ENCODE measurements around the gene SERPINA4.

The SERPINA4 gene

DNA sequence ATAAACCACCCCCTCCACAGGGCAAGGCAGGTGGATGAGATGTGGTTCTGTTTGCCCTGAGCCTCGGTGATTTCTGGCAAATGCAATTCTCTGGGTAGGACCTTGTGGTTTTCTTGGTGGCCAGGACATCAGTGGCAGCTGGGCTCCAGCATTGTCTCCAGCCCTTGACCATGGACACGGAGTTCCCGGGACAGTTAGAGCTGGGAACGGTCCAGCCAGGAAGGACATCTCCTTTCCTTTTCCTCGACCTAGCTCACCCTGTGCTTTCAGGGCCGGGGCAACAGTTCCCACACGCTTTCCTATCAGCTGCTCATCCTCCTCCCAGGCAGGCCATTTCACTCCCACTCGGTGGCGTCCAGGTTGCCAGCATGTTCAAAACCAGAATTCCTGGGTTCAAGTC, 9.2 kb downstream of the SERPINA4 start:
- no peak for TF ChIP-seq EGR1 (IDR thresholded peaks at IDR 0.05)

DNA sequence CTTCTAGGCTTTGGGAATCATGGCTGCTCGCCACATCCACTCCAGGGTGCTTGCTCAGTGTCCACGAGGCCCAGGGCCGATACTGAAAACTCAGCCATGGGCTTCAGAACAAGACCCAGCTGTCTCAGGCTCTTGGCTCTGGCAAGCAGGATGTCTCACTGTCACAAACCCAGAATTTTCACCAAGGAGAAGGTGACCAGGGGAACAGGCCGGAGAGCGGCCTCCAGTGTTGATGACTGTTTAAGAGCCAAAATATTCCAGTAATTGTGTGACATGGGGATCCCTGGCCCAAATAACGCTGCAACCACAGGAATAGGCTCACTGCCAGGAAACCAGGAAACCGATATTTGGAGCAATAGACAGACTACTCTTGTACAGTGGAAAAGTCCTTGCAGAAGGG, 10.2 kb downstream of the SERPINA4 start:
- TF ChIP-seq ZBTB7A (IDR thresholded peaks at IDR 0.05; ENCODE audit: low read depth) (no peak), EP300 (IDR thresholded peaks at IDR 0.05; ENCODE audit: borderline replicate concordance) (no peak), RAD21 (IDR thresholded peaks at IDR 0.05; ENCODE audit: low read depth) (no peak), TCF12 (IDR thresholded peaks at IDR 0.05; ENCODE audit: low read depth) (no peak), TAF1 (IDR thresholded peaks at IDR 0.05; ENCODE audit: low read depth) (no peak), NFIC (IDR thresholded peaks at IDR 0.05) (no peak), EGR1 (IDR thresholded peaks at IDR 0.05) (no peak), CEBPB (IDR thresholded peaks at IDR 0.05) (no peak), CREB1 (IDR thresholded peaks at IDR 0.05; ENCODE audit: low read depth) (no peak), TEAD4 (IDR thresholded peaks at IDR 0.05) (no peak), YY1 (IDR thresholded peaks at IDR 0.05; ENCODE audit: low read depth) (no peak), FOXM1 (IDR thresholded peaks at IDR 0.05; ENCODE audit: borderline replicate concordance, low read depth) (no peak)
- TF ChIP-seq, protein P1, sequence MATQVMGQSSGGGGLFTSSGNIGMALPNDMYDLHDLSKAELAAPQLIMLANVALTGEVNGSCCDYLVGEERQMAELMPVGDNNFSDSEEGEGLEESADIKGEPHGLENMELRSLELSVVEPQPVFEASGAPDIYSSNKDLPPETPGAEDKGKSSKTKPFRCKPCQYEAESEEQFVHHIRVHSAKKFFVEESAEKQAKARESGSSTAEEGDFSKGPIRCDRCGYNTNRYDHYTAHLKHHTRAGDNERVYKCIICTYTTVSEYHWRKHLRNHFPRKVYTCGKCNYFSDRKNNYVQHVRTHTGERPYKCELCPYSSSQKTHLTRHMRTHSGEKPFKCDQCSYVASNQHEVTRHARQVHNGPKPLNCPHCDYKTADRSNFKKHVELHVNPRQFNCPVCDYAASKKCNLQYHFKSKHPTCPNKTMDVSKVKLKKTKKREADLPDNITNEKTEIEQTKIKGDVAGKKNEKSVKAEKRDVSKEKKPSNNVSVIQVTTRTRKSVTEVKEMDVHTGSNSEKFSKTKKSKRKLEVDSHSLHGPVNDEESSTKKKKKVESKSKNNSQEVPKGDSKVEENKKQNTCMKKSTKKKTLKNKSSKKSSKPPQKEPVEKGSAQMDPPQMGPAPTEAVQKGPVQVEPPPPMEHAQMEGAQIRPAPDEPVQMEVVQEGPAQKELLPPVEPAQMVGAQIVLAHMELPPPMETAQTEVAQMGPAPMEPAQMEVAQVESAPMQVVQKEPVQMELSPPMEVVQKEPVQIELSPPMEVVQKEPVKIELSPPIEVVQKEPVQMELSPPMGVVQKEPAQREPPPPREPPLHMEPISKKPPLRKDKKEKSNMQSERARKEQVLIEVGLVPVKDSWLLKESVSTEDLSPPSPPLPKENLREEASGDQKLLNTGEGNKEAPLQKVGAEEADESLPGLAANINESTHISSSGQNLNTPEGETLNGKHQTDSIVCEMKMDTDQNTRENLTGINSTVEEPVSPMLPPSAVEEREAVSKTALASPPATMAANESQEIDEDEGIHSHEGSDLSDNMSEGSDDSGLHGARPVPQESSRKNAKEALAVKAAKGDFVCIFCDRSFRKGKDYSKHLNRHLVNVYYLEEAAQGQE (IDR thresholded peaks at IDR 0.05; ENCODE audit: low read depth), result no peak
- TF ChIP-seq, protein P2, sequence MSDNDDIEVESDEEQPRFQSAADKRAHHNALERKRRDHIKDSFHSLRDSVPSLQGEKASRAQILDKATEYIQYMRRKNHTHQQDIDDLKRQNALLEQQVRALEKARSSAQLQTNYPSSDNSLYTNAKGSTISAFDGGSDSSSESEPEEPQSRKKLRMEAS (IDR thresholded peaks at IDR 0.05), result no peak
- TF ChIP-seq, protein P3, sequence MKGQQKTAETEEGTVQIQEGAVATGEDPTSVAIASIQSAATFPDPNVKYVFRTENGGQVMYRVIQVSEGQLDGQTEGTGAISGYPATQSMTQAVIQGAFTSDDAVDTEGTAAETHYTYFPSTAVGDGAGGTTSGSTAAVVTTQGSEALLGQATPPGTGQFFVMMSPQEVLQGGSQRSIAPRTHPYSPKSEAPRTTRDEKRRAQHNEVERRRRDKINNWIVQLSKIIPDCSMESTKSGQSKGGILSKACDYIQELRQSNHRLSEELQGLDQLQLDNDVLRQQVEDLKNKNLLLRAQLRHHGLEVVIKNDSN (IDR thresholded peaks at IDR 0.05), result no peak

DNA sequence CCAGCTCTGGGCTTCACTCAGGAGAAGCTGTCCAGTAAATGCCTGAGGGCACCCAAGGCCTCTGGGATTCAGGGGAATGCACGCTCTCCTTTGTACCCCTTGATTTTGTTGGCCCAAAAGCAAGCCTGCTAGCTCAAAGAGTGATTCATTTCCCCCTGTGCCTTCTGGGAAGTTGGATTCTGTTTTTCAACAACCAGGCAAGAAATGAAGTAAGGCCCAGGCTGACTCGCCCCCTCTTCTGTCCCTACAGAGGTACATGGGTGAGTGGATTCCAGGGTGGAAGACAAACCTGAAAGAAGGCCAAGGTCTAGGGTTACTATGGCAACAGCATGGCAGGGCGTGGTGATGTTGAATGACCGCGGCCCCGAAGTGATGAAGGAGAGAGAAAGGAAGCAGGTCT, 10.7 kb downstream of the SERPINA4 start:
- no peak for TF ChIP-seq TAF1 (IDR thresholded peaks at IDR 0.05; ENCODE audit: low read depth)
- TF ChIP-seq, protein P3 (IDR thresholded peaks at IDR 0.05), result no peak
- TF ChIP-seq TCF12 (IDR thresholded peaks at IDR 0.05; ENCODE audit: low read depth), result no peak
- no peak for TF ChIP-seq ZBTB7A (IDR thresholded peaks at IDR 0.05; ENCODE audit: low read depth)
- TF ChIP-seq, protein P1 (IDR thresholded peaks at IDR 0.05; ENCODE audit: low read depth), result no peak
- TF ChIP-seq TEAD4 (IDR thresholded peaks at IDR 0.05), result no peak
- TF ChIP-seq EP300 (IDR thresholded peaks at IDR 0.05; ENCODE audit: borderline replicate concordance), result no peak
- TF ChIP-seq, protein P2 (IDR thresholded peaks at IDR 0.05), result no peak
- TF ChIP-seq FOXM1 (IDR thresholded peaks at IDR 0.05; ENCODE audit: borderline replicate concordance, low read depth), result no peak
- TF ChIP-seq CEBPB (IDR thresholded peaks at IDR 0.05), result no peak
- no peak for TF ChIP-seq CREB1 (IDR thresholded peaks at IDR 0.05; ENCODE audit: low read depth)
- no peak for TF ChIP-seq NFIC (IDR thresholded peaks at IDR 0.05)
- no peak for TF ChIP-seq EGR1 (IDR thresholded peaks at IDR 0.05)
- no peak for TF ChIP-seq RAD21 (IDR thresholded peaks at IDR 0.05; ENCODE audit: low read depth)

DNA sequence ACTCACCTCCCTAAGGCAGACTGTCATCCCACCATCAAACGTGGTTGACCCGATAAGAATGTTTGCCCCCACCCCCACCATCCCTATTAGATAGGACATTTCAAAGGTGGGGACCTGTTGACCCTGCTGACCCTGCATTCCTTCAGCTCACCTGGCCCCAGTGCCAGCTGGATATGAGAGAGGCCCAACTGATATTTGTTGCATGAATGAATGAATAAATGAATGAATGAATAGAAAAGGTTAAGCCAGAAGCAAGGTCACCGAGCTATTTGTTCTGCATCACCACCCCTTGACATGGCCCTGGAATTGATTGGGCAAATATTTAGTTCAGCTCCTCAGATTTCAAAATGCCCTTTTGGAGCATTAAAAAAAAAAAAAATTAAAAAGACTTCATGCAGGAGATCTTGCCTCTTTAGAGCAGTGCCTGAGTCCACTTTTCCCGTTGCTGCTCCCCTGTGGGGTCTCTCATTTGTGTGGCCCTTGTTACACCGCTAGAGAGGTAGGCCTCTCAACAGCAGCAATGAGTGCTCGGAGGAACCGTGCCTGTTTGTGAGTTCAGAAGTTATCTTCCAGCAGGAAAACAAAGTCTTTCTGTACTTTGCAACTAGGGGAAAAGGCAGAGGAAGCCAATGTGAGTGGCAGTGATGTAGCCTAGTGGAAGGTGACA, 11.5 kb downstream of the SERPINA4 start:
- TF ChIP-seq, protein P2 (IDR thresholded peaks at IDR 0.05), result no peak
- TF ChIP-seq CREB1 (IDR thresholded peaks at IDR 0.05; ENCODE audit: low read depth) (no peak), RAD21 (IDR thresholded peaks at IDR 0.05; ENCODE audit: low read depth) (no peak), ZBTB7A (IDR thresholded peaks at IDR 0.05; ENCODE audit: low read depth) (no peak), EGR1 (IDR thresholded peaks at IDR 0.05) (no peak), FOXM1 (IDR thresholded peaks at IDR 0.05; ENCODE audit: borderline replicate concordance, low read depth) (no peak), TCF12 (IDR thresholded peaks at IDR 0.05; ENCODE audit: low read depth) (no peak), EP300 (IDR thresholded peaks at IDR 0.05; ENCODE audit: borderline replicate concordance) (no peak), NFIC (IDR thresholded peaks at IDR 0.05) (no peak), CEBPB (IDR thresholded peaks at IDR 0.05) (no peak), TAF1 (IDR thresholded peaks at IDR 0.05; ENCODE audit: low read depth) (no peak), TEAD4 (IDR thresholded peaks at IDR 0.05) (no peak), YY1 (IDR thresholded peaks at IDR 0.05; ENCODE audit: low read depth) (no peak)
- TF ChIP-seq, protein P3 (IDR thresholded peaks at IDR 0.05), result no peak
- TF ChIP-seq, protein P1 (IDR thresholded peaks at IDR 0.05; ENCODE audit: low read depth), result no peak
